T47D (cell line): Measurements from ENCODE around the gene OR2AK2.
"Not testable (repeated sequence)": the region's sequence is repeated elsewhere in the genome, so short reads cannot be mapped to it uniquely, and the experiment has no call there.

Source experiments
- DNase-seq, 2 experiments: peaks; one replicate each; pipeline versions ENCODE4 v3.0.0 to v3.0.0-alpha.2; 2011 to 2012; ENCODE audit warnings: low read depth in 1 of 2, low spot score in 1 of 2
- JUND ChIP-seq: IDR thresholded peaks from 2 replicates; pipeline ENCODE4 v1.6.1; 2012; ENCODE audit warnings: low read depth
- in situ Hi-C: cut with HindIII; loops from 2 replicates; pipeline ENCODE4 v1.10.0; 2016; ENCODE audit warnings: low sequenced_read_pairs, low pct_unique_long_range_greater_than_20kb

The OR2AK2 gene

GRCh38 chr1:247964933-247965332, at the start of gene OR2AK2:
OR2AK2 (plus strand) TSS chr1:247965233; CDS start chr1:247965377, 144 bp downstream.
- no peak for DNase-seq

GRCh38 chr1:247919952-247920351, 45.1 kb upstream of the OR2AK2 start, which contains the start of gene OR2T8:
OR2T8 (plus strand) TSS chr1:247920252; CDS start chr1:247921018, 766 bp downstream.
- no peak for DNase-seq

More at GRCh38 chr1:247964933-247965332, at the start of gene OR2AK2:
- in situ Hi-C loops, result no loop called here
- TF ChIP-seq JUND, result no peak

DNA sequence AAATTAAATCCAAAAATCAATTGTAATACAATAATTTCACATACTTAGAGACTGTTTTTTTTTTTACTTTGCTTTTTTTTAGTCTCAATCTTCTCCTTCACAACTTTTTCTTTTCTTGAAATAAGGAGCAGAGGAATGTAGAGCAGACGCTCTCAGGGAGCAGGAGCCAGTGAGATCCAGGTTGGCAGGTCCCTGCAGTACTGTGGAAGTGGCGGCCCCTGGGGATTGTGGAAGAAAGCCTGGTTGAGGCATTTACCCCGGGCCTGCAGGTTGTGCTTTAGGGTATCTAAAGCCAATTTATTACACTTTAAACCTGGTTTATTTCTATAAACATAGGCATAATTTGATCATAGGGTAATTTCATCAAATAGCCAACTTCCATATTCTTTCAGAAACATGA, 41.1 kb upstream of the OR2AK2 start:
- no peak for TF ChIP-seq JUND
- in situ Hi-C loops, result no loop called here
- no peak for DNase-seq

More at GRCh38 chr1:247919952-247920351, 45.1 kb upstream of the OR2AK2 start, which contains the start of gene OR2T8:
- TF ChIP-seq JUND, result no peak
- in situ Hi-C loops, result no loop called here

- DNase-seq, result no peak
- in situ Hi-C loops, result no loop called here
- TF ChIP-seq JUND, result no peak
Observed at GRCh38 chr1:247924868-247925267, 40.2 kb upstream of the OR2AK2 start, which contains the start of gene OR2AJ1. OR2AJ1 (plus strand) TSS chr1:247924889; CDS start chr1:247933769, 8,880 bp downstream.

- DNase-seq, result no peak
- TF ChIP-seq JUND, result no peak
- in situ Hi-C loops, result no loop called here
Observed at GRCh38 chr1:247933989-247934388, 31.0 kb upstream of the OR2AK2 start.

DNA sequence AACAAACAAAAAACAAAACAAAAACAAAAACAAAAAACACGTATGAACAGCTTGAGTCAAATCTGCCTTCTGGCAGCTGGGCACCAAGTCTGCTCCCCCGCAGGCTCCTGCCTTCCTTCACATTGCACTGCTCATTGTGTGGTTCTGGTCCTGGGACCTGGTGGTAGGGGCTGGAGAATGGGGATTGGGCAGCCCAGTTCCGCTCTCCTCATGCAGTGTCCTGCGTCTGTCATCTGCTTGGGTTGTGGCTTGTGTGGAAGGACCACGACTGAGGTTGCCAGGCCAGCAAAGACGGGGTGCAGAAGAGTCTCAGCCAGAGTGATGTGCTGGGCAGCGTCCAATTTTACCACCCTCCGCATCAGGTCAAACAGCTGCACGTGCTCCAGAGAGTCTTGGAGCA, 29.3 kb upstream of the OR2AK2 start:
- TF ChIP-seq JUND, result no peak
- no peak for DNase-seq
- in situ Hi-C loops, result no loop called here

GRCh38 chr1:247936415-247936814, 28.6 kb upstream of the OR2AK2 start:
- in situ Hi-C loops, result no loop called here
- TF ChIP-seq JUND, result no peak
- DNase-seq, result no peak

- in situ Hi-C loops, result not testable (repeated sequence)
- DNase-seq, result peak; percentile 23 to 86
Observed at GRCh38 chr1:247936965-247937734, 27.9 kb upstream of the OR2AK2 start.

DNA sequence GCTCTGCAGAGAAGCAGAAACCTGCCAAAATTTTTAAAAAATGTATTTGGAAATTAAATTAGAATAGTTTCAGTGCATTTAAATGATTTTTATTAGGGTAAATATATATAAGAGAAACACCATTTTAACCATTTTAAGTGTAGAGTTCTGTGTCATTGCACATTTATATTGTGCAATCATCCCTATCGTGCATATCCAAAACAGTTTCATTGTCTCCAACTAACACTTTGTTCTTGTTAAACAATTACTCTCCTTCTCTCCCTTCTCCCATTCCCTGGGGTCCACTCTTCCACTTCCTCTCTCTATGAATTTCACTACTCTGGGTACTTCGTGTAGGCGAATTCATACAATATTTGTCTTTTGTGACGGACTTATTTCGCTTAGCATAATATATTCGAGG, 22.4 kb upstream of the OR2AK2 start:
- in situ Hi-C loops, result no loop called here
- no peak for TF ChIP-seq JUND

GRCh38 chr1:247948558-247948957, 16.5 kb upstream of the OR2AK2 start, which contains the start of gene OR2L8:
OR2L8 (plus strand) TSS chr1:247948858; CDS start chr1:247948858, 0 bp downstream.
- no peak for TF ChIP-seq JUND
- in situ Hi-C loops, result no loop called here

More for the DNA sequence above, 22.4 kb upstream of the OR2AK2 start:
- no peak for DNase-seq

DNA sequence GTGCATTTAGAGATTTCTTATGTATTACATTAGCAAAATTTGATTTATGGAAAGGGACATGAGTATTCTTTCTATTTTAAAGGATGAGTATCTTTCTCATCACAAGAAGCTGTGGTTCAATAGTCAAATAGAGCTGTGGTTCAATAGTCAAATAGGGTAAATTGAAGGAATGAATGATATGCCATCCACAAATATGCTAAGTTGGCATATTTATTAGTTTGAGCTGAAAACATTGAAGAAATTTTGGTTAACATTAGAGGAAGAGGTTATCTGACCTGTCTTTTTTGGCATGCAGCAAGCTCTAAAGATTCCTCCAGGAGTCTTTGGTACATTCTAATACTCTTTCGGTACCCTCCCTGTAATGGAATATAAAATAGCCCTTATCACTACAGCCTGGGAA, 11.6 kb upstream of the OR2AK2 start:
- TF ChIP-seq JUND, result no peak
- in situ Hi-C loops, result no loop called here
- no peak for DNase-seq

More at GRCh38 chr1:247948558-247948957, 16.5 kb upstream of the OR2AK2 start, which contains the start of gene OR2L8:
- no peak for DNase-seq

- DNase-seq, result peak in 1 of 2 experiments; percentile 20
- in situ Hi-C loops, result no loop called here
- no peak for TF ChIP-seq JUND
Observed at GRCh38 chr1:247961791-247962190, 3.2 kb upstream of the OR2AK2 start.

- DNase-seq, result no peak
- in situ Hi-C loops, result no loop called here
- TF ChIP-seq JUND, result no peak
Observed at GRCh38 chr1:247962911-247963588, 2.0 kb upstream of the OR2AK2 start.
